ENCODE measurements around the gene SLC25A23.

The SLC25A23 gene

DNA sequence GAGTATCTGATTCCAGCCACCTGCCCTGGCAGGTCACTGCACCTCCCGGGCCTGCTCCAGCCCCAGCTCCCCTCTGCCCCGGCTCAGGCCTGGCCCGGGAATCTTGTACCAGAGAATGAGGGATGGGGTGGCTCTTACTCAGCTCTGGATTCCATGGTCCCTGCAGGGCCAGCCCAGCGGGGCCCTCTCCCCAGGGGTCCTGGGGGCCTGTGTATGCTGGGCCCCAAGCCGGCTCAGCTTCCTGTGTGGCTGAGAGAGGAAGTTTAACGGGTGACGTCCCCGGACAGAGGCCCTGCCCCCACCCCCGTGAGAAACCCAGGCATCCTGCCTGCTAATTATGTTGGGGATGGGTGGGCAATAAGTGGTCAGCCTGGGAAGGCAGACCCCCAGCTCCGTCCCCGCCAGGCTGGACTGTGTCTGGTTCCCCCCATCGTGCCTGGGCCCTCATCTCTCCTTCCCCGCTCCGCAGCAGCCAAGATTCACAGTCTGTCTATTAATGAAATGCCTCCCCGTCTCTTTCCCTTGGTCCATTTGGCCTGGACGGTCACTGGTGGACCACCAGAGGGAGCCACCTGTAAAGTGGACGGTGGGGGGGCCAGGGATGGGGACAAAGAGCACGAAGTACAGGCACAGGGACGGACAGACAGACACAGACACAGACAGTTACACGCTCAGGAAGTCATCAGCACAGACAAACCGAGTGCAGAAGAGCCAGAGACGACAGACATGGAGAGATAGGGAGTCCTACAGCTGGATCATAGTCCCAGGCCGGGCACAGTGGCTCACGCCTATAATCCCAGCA, 22.1 kb upstream of the SLC25A23 start, which contains the start of gene DENND1C:
TSS of gene DENND1C (minus strand) at position 247 of the 802 bp plus-strand sequence. CDS start at position 155, 92 bp downstream.
- no peak for DNase-seq (ENCODE audit: low spot score)

DNA sequence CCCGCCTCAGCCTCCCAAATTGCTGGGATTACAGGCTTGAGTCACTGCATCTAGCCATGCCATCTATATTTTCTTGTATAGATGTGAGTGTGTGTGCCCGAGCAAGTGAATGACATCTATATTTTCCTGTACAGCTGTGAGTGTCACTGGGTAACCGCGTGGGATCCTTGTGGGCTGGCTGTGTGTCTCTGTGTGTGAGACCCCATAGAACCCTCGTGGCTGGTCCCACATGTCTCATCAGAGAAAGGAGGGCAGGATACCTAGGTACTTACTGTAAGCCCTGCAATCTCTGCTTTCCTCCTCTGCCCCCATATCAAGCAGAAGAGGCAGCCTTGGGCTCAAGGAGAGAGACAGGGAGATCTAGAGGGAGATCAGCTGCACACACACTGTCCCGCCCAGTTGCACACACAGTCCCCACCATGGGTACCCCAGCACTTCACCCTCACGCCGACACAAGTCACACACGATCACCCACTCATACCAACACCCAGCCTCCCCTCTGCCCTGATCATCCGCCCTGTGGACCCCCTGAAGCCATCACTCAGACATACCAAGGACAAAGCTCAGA, 21.3 kb upstream of the SLC25A23 start:
- DNase-seq (ENCODE audit: low spot score), result no peak

DNA sequence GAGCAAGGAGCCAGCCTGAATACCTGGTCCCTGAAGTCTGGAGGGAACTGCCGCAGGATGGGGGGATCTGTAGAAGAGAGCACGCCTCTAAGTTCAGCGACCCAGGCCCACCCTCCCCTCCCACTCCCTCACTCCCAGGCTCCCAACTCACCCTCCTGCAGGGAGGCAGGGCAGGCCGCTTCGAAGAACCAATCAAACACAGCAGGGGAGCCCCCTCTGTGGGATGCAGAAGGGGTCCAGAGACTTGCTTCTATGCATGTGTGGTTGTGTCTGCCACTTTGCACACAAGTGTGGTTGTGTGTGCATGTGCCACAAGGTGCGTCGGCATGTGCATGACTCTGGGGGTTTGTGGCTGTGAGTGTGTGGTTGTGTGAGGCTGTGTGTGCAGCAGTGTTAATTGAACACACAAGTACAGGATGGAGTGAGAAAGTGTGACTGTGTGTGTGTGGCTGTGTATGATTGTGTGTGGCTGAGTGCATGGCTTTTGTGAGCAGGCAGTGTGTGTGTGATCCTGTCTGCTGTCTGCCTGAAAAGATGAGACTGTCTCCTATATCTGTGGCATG, 20.3 kb upstream of the SLC25A23 start:
- no peak for DNase-seq (ENCODE audit: low spot score)

DNA sequence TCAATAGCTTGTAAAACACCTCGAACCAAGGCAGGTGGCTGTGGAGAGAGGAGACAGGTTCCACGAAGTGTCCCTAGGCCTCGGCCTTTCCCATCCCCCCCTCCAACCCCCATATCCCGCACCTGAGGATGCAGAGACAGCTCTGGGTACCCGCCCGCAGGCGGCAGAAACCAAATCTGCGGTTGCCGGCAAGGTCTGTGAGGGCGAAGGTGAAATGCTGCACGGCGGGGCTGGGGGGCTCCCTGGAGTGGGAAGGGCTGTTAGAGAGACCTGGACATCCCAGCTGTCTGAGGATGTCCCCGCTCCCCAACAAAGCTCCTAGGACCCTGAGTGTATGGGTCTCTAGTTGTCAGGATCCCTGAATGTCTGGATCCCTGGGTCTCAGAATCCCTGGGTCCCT, 19.2 kb upstream of the SLC25A23 start:
- DNase-seq (ENCODE audit: low spot score), result no peak

DNA sequence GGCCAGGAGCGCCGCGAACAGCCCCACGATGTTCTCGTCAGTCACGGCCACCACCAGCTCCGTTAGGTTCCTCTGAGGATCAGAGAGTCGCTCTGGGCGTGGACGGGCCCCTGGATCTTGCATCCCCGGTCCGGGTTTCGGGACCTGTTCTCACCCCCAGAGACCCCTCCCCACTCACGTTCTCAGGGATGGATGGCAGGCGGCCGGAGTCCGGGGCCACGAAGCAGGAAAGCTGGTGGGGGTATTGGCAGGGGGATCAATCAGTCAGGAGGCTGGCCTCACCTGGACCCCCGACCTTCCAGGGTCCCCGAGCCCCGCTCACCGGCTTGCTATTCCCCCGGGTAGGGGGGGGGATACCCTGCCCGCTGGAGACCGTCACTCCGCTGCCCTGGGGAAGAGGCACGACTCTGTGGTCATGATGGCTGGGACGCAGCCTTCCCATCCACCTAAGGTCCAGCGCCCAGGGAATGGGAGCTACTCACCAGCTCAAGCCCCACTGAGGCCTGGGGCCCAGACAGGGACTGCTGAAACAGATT, 17.4 kb upstream of the SLC25A23 start:
- DNase-seq (ENCODE audit: low spot score), result no peak

DNA sequence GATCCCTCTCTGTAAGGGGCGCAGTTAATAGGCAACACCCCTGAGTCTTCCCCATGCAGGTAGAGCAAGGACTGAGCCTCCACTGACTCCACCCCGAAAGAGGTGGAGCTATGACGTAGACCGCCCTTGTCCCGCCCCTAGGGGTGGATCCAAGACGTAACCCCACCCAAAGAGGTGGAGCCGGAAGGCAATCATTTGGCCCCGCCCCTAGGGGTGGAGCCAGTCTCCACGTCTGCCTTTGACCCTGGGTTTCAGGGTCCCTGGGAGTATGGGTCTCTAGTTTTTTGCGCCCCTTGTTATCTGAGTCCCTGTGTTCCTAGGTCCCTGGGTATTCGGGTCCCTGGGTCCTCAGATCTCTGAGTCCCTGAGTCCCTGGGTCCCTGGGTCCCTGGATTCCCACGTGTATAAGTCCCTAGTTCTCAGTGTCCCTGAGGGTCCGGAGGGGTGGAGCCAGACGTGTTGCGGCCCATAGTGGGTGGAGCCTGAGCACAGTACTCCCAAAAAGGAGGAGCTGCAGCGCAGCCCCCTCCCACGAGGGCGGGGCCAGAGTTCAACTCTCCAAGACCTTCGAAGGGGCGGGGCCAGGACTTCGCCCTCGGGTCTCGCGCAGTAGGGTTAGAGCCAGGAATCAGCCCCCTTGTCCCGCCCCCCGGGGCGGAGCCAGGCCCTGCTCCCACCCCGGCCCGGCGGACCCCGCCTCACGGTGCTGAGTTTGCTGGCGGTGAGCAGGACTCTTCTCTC, 16.7 kb upstream of the SLC25A23 start:
- peak; percentile 33 for DNase-seq (ENCODE audit: low spot score)

DNA sequence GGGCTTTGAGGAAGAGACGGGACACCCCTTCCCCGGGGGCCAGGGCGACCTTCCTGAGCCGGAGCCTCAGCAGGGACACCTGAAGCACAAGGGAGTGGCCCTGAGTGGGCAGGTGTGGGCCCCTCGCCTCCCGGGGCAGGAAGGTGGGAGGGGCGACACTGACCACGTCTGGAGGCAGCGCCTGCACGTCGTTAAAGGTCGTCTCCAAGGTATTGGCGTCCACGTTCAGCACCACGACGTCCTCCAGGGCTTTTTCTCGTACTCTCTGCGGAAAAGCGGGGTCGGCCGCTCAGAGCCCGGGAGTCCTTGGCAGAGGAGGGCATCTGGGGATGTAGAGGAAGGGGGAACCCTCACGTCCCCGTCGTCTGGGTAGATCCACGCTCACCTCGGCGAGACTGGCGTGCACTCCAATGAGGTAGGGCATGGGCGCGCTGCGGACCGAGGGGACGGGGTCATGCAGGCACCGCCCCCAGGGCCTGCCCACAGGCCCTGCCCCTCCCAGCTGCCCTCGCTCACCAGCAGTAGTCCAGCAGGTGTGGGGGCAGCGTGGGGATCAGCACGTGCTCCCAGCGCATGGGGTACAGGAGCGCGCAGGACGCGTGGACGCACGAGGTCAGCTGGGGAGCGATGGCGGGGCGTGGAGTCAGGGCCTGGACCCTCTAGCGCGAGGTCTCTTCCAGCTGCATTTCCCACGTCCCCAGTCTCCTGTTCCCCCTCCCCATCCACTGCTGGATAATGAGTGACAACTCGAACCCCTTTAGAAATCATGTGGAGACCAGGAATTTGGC, 15.9 kb upstream of the SLC25A23 start:
- DNase-seq (ENCODE audit: low spot score), result no peak

DNA sequence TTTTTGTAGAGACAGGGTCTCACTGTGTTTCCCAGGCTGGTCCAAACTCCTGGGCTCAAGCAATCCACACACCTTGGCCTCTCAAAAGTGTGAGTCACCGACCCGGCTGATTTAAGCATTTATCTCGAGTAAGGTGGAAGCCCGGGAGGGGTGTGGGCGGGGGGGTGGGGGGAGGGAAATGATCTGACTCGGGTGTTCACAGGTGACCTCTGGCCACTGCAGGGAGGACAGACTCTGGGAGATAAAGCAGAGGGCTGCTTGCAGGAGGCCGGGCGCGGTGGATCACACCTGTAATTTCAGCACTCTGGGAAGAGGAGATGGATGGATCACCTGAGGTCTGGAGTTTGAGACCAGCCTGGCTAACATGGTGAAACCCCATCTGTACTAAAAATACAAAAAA, 14.1 kb upstream of the SLC25A23 start:
- DNase-seq (ENCODE audit: low spot score), result no peak

DNA sequence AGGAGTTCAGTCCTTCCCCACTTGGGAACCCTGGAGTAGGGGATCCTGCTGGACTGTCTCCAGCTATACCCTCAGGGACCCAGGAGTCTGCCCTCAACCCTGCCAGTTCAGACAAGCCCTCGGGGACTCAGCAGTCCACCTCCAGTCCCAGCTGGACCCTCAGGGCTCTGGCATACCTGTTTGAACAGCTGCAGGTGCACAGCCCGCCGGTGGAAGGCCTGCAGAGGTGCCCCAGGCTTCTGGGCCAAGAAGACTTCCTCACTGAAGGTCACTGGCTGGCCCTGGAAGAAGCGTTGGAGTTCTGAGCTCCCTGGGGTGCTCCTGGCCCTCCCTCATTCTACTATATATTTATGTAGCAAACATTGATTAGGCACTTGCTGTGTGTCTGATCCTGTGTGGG, 13.1 kb upstream of the SLC25A23 start:
- DNase-seq (ENCODE audit: low spot score), result no peak

DNA sequence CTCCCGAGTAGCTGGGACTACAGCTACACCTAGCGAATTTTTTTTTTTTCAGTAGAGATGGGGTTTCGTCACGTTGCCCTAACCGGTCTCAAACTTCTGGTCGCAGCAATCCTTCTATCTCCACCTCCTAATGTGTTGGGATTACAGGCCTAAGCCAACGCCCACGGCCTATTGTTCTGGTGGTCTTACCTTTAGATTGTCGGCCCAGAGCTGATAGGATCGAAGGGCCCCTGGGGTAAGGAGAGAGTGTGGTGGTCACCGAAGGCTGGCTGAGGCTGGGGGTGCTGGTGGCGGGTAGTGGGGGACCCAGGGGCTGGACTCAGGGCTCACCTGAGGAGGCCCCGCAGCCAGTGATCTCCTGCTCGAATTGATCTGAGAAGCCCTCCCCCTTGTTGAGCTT, 11.5 kb upstream of the SLC25A23 start:
- no peak for DNase-seq (ENCODE audit: low spot score)

DNA sequence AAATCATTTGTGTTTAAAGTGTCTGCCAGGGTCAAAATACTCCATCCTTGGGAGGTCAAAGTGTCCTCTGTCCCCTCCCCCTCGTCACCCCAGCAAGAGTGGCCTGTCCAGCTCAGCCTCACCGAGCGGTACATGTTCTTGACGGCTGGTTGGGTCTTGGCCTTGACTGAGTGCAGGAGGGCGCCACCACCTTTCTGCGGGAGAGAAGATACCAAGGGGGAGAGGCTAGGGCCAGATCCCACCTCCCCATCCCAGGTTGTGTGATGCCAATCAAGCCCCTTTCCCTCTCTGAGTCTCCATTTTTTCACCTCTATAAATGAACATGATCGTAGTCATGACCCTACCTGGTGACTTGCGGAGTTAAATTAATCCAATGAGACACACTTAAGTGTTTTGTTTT, 10.6 kb upstream of the SLC25A23 start:
- DNase-seq (ENCODE audit: low spot score), result no peak

DNA sequence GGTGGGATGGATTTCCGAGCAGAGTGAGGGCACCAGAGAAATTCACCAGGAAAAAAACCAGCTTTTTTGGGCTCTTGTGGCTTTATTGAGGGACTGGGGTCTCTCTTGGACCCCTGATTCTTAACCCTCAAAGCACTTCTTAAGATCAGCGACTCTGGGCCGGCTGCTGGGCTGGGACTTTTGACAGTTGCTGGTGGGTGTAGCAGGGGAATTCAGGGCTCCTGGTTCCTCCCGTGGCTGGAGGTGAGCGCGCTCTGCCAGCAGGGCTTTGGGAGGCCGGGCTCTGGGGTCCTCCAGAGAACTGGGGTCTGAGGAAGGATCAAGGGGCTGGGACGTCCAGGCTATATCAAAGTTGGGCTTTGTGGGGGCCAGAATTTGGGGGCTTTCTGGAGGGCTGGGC, 7.8 kb upstream of the SLC25A23 start:
- DNase-seq (ENCODE audit: low spot score), result no peak

DNA sequence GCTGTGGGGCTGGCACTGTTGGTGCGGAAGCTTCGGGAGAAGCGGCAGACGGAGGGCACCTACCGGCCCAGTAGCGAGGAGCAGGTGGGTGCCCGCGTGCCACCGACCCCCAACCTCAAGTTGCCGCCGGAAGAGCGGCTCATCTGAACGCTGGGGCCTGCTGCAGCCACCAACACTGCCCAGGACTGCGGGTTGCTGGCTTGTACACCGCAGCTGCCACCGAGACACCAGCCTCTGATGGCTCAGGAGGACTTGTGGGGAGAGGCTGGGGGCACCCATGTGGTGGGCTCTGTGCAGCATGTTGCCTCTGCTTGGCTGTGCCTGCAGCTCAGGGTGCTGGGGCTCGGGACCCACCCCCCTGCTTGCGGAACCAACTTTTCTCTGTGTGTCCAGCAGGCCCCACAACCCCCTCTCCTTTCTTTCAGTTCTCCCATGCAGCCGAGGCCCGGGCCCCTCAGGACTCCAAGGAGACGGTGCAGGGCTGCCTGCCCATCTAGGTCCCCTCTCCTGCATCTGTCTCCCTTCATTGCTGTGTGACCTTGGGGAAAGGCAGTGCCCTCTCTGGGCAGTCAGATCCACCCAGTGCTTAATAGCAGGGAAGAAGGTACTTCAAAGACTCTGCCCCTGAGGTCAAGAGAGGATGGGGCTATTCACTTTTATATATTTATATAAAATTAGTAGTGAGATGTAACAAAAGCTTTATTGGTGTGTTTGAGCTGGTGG, 7.1 kb upstream of the SLC25A23 start:
- no peak for DNase-seq (ENCODE audit: low spot score)

DNA sequence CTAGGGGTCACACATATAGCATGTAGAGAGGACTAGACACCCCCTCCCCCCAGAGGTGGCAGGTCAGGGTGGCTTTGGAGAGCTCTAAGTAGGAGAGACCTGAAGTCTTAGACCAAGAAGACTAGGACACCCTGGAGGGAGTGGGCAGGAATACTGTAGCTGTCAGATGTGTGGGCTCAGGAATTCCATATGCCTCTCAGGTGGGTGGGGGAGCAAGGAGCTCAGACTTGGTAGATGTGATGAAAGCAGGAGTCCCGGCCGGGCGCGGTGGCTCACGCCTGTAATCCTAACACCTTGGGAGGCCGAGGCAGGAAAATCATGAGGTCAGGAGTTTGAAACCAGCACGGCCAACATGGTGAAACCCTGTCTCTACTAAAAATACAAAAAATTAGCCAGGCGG, 6.1 kb upstream of the SLC25A23 start:
- DNase-seq (ENCODE audit: low spot score), result no peak

DNA sequence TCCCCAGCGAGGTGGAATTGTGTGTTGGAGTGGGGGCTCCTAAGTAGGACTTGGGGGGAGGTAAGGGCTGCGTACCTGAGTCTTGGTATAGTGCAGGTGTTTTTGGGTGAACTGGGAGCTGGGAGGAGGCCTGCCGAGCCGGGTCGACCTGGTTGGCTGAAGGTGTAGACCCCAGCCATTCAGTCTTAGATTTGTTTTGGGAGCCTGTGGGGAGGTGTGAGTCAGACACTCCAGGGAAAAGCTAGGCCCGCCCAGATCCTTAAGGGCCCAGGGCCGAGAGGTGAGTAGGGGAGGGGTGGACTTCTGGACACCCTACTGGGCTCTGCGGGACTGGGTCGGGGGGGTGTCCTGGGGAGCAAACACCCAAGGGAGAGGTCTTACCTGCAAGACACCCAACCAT, 5.4 kb upstream of the SLC25A23 start:
- DNase-seq (ENCODE audit: low spot score), result no peak

DNA sequence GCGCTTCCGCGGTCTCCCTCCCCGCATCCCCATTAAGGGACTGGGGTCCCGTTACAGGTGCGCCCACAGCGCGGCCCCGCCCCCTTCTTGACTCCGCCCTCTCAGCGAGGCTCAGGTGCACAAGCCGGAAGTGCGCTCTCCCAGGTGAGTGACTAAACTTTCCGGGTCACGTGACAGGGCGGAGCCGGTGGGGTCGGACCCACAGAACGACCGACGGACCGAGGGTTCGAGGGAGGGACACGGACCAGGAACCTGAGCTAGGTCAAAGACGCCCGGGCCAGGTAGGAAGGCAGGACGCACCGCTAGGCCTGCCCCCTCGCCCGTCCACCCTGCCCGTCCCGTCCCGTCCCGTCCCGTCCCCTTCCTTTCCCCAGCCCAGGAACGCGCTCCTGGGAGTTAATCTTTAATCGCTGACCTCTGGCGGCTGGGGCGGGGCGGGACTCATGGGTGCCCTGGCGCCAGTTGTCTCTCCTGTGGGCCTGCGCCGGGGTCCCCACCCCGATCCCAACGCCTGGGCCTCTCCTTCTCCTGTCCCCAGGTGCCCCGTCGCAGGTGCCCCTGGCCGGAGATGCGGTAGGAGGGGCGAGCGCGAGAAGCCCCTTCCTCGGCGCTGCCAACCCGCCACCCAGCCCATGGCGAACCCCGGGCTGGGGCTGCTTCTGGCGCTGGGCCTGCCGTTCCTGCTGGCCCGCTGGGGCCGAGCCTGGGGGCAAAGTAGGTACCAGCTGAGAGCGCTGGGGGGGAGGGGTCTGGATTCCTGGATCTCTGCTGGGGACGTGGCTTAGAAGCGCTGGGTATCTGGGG, 4.7 kb upstream of the SLC25A23 start, which contains the start of gene CRB3:
TSS of gene CRB3 (plus strand) at position 202 of the 804 bp plus-strand sequence. CDS start at position 633, 431 bp downstream.
- no peak for DNase-seq (ENCODE audit: low spot score)

DNA sequence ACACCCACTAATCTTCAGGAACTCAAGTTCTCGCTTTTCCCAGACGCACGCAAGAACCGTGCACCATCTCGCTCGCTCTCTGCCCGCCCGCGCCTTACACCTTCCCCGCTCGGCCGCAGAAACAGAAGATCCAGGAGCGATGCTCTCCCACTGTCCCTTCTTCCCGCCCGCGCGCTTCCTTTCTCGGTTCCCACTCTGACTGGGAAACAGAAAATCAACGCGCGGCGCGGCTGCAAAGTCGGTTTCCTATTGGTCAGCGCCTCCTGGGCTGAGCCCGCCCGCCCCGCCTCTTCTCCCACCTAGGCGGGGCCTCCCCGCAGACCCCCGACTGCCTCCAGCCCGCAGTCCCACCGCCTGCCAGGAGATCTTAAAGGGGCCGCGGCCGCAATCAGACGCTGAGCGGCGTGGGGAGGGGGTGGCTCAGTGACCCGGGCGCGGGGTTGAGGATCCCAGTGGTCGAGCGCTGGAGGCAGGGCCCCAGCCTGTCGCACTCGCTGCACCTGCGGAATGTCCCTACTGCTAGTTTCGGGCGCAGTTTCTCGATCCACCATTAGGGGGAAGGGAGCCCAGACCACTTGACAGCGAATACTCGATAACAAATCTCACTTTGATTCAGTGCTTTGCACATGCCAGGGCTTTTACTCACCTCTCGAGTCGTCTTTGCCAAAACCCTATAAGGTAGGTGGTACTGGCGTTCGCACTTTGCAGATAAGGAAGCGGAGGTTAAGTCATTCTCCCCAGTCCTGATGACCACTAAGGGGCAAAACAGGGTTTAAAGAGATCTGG, 700 bp upstream of the SLC25A23 start:
- DNase-seq (ENCODE audit: low spot score), result peak; percentile 13

DNA sequence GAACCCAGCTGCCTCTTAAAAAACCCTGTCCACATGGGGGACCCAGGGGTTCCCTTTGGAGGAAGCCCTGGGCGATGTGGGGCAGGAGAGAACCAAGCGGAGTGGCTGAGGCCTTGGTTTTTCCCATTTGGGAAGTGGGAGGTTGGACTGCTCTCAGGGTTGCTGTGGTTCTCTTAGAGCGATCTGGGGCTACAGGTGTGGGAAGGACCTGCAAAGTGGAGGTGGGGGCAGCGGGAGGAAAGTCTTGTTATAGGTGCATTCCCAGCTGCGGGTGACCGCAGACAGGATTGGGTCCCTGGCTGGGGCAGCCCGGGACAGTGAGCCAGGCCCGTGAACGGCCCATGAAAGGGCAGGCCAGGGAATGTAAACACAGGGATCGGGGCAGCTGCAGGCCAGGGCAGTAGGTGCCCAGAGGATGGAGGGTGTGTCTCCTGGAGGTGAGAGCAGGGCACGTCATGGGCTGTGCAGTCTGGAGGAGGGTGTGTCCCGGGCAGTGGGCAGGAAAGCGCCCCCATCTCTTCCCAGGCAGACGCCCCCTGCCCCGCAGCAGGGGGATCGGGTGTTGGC, 814 bp downstream of the SLC25A23 start:
- no peak for DNase-seq (ENCODE audit: low spot score)

All from hematopoietic multipotent progenitor cell treated with erythropoietin and hydrocortisone succinate and interleukin-3 and kit ligand, for 17 days (in vitro differentiated cells).